NB4 (cell line): ENCODE results near the gene ETV7.

Source experiments
- DNase-seq: peaks from one replicate; pipeline ENCODE4 v3.0.0; 2010; ENCODE audit warnings: low read depth
- H3K4me3 ChIP-seq: one replicate; pipeline ENCODE4 v1.5.1; 2011; ENCODE audit warnings: mild to moderate bottlenecking, low read depth, low read length, moderate library complexity
- MYC ChIP-seq: IDR thresholded peaks from 2 replicates; pipeline ENCODE4 v1.6.1; 2011; ENCODE audit warnings: low read depth, low read length
- POLR2A ChIP-seq: IDR thresholded peaks from 2 replicates; pipeline ENCODE4 v1.6.1; 2011; ENCODE audit warnings: mild to moderate bottlenecking; ENCODE audit not compliant: insufficient read length; ENCODE audit errors: extremely low read depth
- TF ChIP-seq, protein P1 (sequence below): IDR thresholded peaks from one replicate; pipeline ENCODE4 v1.5.1; 2012; ENCODE audit warnings: low read depth, low read length
- TF ChIP-seq, protein P2 (sequence below): IDR thresholded peaks from 2 replicates; pipeline ENCODE4 v1.6.1; 2011; ENCODE audit warnings: low read depth, low read length

Gene ETV7

GRCh38 chr6:36392621-36393020 is 5.2 kb upstream of the ETV7 start:
- no peak for DNase-seq
- TF ChIP-seq MYC (no peak), POLR2A (no peak)
- TF ChIP-seq, protein P1, sequence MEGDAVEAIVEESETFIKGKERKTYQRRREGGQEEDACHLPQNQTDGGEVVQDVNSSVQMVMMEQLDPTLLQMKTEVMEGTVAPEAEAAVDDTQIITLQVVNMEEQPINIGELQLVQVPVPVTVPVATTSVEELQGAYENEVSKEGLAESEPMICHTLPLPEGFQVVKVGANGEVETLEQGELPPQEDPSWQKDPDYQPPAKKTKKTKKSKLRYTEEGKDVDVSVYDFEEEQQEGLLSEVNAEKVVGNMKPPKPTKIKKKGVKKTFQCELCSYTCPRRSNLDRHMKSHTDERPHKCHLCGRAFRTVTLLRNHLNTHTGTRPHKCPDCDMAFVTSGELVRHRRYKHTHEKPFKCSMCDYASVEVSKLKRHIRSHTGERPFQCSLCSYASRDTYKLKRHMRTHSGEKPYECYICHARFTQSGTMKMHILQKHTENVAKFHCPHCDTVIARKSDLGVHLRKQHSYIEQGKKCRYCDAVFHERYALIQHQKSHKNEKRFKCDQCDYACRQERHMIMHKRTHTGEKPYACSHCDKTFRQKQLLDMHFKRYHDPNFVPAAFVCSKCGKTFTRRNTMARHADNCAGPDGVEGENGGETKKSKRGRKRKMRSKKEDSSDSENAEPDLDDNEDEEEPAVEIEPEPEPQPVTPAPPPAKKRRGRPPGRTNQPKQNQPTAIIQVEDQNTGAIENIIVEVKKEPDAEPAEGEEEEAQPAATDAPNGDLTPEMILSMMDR: no peak
- TF ChIP-seq, protein P2, sequence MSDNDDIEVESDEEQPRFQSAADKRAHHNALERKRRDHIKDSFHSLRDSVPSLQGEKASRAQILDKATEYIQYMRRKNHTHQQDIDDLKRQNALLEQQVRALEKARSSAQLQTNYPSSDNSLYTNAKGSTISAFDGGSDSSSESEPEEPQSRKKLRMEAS: no peak
- H3K4me3 ChIP-seq: no peak overlapping the region

- no peak for DNase-seq
- H3K4me3 ChIP-seq: no peak overlapping the region
- TF ChIP-seq, protein P1: no peak
- TF ChIP-seq POLR2A (no peak), MYC (no peak)
- TF ChIP-seq, protein P2: no peak
Measured at GRCh38 chr6:36389353-36389752, 1.9 kb upstream of the ETV7 start.

GRCh38 chr6:36386495-36387439 is 702 bp downstream of the ETV7 start:
- TF ChIP-seq, protein P2: no peak
- TF ChIP-seq POLR2A (no peak), MYC (no peak)
- TF ChIP-seq, protein P1: no peak
- H3K4me3 ChIP-seq: peak overlapping the region; percentile 44
- peak; percentile 19 for DNase-seq

GRCh38 chr6:36384095-36384494 is 3.4 kb downstream of the ETV7 start:
- TF ChIP-seq, protein P1: no peak
- TF ChIP-seq, protein P2: no peak
- no peak for TF ChIP-seq POLR2A
- TF ChIP-seq MYC: no peak
- DNase-seq: no peak
- no peak overlapping the region for H3K4me3 ChIP-seq

GRCh38 chr6:36383606-36384005 is 3.9 kb downstream of the ETV7 start:
- no peak overlapping the region for H3K4me3 ChIP-seq
- DNase-seq: no peak
- TF ChIP-seq POLR2A: no peak
- TF ChIP-seq MYC: no peak
- TF ChIP-seq, protein P2: no peak
- TF ChIP-seq, protein P1: no peak
